Activated CD4-positive, alpha-beta T cell treated with anti-CD3 and anti-CD28 coated beads, Interleukin-2, amount 50 U/mL, for 4 hours (primary cell): ENCODE measurements around the gene TTC7B.

Experiments used
- DNase-seq, 2 experiments: peaks; one replicate each; pipeline ENCODE4 v3.0.0-alpha.2; 2020

TTC7B gene

DNA sequence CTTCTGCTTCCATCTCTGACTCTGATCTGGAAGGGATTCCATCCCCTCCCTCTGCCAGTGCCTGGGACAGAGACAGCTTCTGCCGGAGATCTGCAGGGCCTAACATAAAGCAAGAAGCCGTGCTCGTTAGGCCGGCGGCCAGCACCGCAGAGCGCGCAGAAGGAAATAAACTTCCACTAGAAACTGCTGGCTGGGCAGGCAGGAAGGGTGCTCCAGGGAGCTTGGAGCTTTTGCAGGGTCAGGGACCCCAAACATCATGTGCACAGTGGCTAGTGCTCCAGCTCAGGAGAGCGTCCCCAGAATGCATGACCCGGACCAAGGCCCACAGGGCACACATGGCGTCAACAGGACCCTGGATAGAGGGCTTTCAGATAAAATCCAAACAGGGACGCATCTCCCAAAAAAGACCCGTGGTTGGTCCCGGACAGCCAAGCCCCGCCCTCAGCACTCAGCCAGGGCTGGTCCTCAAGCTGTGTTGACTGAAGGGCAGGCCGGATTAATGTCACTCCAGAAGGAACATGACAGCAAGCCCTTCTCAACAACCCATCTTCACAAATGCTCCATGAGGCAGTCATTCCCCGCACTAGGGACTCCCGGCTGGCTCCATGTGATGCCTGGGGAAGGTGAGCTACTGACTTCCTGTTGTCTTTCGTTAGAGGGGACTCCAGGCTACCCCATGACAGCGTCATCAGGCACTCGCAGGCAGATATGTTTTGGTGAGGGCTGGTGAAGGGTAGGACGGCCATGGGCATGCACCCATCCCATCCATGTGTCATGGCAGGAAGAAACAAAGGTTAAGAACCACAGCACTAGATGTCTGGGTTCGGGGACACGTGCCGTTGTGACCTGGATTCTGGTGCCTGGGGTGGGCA is 297.9 kb downstream of the TTC7B start:
- no peak for DNase-seq

DNA sequence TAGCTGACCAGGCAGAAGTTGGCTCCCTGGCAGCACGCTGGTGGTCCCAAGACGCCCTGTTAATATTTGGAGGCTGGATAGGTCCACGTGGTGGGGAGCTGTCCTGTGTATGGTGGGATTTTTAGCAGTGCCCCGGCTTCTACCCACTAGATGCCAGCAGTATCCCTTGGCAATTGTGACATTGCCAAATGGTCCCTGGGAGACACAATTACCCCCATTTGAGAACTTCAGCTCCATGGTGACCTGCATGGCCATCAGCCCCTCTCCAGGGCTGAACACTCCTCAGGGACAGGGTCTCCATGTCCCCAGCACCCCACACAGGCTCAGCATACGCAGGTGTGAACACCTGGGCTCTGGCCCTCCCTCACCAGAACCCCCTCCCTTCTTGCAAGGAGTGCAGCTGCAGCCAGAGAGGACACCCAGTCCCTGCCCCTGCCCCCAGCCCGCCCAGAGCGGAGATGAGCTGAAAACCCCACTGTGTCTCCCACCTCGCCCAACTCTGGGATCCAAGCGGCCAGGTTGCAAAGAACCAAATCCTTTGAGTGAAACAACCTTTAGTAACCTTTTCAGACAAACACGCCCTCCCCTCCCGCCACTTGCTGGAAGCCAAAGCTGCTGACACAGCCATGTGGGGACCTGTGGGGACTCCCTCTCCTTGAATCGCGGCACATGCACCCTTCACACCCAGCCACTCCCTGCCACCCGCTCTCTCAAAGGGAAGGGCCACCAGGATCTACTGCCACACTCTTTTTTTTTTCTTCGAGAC is 299.0 kb downstream of the TTC7B start:
- no peak for DNase-seq

DNA sequence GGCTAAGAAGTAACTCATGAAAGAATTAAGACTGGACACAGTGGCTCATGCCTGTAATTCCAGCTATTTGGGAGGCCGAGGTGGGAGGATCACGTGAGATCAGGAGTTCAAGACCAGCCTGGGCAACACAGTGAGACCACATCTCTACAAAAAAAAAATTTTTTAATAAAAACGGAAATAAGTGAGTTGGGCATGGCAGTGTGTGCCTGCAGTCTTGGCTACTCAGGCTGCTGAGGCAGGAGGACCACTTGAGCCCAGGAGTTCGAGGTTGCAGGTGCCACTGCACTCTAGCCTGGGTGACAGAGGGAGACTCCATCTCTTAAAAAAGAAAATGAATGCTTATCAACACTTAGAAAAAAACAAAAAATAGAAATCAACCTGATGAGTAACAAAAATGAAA is 301.7 kb downstream of the TTC7B start:
- no peak for DNase-seq

DNA sequence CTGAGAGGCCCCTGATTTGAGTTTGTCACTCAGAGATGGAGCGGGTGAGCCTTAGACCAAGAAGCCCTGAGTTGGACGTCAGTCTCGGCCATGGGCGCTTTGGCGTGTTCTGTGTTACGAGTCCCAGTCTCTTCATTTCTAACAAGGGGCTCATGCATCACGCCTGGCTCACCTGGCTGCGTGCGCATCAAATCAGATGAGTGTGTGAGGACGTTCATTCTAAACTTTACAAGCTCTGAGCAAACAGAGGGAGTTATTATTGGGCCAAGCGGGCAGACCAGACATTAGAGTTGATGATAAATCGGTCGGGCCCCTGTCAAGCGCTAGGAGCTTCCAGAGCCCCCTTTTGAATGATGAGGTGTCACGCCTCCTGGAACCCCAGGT is 302.2 kb downstream of the TTC7B start:
- no peak for DNase-seq

DNA sequence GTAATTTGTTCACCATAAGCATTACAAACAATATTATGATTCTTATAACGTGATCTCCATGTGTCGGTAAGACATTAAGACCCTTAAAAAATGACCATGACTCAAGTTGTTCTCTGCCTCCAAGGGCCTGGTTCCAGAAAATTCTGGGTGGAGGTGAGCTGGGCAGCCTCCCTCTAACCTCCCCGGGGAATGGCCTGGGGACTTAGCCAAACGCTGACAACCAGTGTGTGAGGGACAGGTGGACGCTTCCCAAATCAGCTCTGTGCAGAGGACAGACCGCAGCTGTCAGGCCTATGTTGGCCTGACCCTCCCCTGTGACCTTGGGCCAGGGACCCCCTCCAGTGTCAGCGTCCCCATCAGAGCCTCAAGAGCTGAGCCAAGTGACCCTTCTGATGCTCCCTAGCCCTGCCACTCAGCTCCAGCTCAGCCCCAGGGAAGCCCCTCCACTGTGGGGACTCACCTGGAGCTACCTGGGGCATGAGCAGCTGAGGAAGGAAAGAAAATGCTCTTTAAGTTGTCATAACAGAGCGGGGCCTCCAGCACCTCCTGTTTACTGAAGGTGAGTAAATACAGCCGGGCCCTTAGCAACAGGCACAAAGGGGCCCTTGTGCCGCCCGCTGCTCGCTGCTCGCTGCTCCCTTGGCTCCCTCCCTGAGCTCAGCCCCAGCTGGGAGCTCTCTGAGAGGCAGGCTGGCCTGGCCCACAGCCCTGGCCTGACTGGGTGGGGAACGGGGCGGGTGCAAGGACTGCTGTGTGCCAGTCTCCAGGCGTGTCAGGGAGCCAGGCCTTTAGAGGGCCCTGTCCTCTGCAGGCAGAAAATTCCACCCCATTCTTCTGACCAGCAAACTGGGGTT is 302.8 kb downstream of the TTC7B start:
- DNase-seq = no peak

DNA sequence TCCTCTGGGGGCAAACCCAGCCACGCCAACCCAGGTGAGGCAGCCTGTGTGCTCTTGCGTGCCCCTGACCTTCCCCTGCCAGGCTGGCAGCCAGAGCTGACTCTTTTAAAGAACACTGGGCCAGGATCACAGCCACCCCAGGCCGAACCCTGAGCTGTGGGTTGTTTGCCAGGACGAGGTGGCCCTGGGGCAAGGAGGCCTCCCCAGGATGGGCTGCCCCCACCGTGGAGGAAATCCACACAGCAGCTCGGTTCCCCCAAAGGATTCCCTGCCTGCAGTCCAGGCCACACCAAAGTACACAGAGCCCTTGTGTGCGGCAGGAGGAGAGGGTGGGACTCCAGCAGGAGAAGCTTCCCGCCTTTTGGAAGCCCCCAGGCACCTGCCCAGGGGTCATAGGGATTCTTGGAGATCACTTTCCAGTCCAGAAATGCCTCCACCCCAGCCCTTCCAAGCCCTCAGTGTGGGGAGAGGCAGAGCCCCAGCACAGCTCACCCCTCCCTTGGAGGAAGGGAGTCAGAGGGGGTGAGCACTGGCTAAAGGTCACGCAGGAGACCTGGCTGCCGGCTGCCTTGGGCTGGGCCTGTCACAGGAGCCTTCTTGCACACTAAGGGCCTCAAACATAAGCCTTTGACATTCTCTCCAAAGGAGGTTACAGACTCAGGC is 303.8 kb downstream of the TTC7B start:
- no peak for DNase-seq

DNA sequence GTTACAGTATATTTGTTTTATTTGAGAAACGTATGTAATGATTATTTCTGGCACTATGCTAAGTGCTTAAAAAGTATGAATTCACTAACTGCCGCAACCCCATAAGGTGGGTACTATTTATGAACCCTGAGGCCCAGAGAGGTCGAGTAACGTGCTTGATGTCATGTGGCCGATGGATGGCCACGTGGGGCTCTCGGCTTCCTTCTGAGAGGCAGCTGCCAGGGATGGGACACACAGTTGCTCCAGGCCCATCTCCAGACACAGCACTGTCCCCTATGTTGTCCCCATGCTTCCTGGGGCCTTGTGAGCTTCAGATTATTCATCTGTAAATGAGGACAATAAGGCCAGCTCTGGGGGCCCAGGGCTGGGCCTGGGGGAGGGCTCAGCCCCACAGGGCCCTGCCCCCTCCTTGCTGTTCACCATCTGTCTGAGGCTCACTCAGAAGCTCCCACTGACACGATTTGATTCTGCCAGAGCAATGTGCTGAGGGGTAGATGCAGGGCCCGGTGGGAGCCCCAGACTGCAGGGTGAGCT is 304.4 kb downstream of the TTC7B start:
- DNase-seq = no peak

DNA sequence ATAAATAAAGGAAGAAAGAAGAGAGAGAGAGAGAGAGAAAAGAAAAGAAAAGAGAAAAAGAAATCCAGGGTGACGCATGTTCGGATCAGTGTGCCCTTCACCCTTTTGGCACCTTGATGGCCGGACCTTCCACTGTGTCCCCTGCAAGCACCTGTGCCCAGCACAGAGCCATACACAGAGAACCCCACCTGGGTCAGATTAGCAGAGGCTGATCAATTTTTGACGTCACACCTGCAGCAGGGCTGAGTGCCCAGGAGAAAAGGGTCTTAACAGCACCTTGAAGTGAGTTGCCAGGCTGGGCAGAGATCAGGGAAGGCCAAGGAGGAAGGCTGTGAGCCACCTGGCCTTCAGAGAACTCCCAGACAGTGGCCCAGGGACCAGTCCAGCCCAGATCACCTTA is 305.0 kb downstream of the TTC7B start:
- no peak for DNase-seq

DNA sequence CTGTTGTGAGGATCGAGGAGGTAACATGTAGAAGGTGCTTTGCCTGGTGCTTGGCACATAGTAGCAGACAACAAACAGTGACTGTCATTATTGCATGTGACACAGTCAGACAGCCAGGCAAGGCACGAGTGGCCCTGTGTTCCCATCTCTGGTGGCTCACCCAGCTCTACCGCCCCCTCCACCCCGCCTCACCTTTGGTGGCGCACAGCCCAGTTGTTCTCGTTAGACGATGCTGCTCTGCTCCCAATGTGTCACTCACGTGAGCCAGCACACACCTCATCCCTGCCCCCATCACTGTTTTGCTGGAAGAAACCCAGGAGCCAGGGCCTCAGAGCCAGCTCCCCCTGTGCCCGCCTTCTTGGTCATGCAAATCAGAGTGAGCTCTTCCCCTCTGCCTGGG is 306.1 kb downstream of the TTC7B start:
- no peak for DNase-seq

DNA sequence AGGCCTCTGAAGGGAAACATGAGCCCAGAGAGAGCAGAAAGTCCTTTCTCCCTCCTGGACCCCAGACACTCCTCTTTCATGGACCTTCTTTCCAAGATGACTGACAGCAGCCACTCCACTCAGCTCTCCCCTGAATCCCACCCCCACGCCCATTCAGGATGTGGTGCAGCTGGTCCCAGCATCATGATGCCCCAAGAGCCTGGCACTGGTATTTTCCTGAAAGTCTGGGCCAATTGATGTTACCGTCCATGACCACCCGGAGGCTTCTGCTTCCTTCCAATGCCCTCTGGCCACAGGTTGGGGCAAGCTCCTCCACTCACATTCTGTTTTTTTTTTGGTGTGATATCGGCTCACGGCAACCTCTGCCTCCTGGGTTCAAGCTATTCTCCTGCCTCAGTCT is 306.8 kb downstream of the TTC7B start:
- DNase-seq = no peak

DNA sequence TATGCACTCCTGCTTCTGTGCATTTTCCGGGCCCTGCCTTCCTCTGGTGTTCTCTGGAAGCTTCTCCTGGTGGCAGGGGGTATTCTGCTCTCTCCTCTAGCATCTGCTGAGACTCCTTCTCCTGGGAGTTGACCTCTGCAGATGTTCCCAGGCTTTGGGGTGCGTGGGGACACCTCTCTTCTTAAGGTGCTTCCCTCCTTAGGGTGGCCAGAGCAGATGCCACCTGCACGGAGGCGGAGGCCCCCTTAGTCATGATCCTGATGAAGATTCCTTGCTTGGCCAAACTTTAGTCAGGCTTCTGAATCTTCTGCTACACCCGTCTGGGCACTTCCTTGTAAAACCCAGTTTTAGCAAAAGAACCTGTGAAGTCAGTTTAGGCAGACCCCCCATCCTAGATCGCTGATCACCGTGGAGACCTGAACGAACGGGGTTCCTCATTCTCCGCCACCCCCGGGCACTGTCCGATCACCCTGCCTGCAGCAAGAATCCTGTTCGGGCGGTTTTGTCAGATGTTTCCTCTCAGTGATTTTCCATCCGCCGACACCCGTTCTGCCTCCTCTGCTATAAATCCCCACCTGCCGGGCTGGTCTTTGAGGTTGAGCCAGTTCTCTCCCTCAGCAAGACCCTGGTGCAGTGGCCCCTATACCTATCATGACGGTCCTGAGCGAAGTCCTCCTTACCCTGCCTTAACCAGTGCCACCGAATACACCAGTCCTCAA is 307.5 kb downstream of the TTC7B start:
- no peak for DNase-seq

DNA sequence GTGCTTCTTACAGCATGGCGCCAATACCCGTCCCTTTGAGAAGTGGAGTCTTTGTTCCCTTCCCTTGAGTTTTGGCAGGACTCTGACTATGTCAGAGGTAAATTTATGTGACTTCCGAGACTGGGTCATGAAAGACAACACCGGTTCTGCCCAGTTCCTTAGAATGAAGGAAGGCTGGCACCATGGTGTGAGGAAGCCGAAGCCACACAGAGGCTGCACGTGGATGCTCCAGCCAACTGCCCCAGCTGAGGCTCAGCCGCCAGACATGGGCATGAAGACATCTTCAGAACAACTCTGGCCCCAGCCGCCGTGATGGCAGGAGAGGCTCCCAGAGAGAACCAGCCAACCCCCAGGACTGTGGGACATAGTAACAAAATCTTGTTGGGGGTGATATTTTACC is 308.2 kb downstream of the TTC7B start:
- DNase-seq = no peak

DNA sequence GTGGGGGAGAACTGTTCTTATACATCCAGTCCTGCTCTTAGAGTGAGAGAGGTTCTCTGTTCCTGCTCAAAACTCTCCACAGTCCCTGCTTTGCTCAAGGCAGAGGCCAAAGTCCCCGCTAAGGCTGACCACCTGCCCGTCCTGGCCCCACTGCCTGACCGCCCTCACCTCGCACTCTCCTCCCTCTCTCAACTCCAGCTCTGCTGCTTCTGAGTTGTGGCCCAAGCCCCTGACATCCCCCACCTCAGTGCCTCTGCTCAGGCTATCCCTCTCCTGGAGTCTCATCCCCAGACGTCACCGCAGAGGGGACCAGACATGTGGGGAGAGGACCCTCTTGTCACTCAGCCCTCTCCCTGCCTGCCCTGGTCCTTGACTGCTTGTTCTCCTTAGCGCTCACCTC is 308.8 kb downstream of the TTC7B start:
- no peak for DNase-seq

DNA sequence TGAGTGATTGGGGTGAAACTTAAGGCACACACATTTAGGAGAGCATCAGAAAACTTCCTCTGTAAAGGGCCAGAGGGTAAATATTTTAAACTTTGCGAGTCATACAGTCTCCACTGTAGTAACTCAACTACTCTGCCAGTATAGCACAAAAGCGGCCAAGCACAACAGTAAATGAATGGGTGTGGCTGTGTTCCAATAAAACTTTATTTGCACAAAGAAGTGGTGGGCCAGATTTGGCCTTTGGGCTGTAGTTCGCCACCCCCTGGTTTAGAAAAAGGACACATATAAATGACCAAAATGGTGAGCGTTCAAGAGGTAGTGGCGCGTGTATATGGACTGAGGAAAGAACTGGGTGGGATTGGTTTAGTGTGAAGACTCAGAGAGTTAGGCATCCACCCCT is 309.5 kb downstream of the TTC7B start:
- no peak for DNase-seq

DNA sequence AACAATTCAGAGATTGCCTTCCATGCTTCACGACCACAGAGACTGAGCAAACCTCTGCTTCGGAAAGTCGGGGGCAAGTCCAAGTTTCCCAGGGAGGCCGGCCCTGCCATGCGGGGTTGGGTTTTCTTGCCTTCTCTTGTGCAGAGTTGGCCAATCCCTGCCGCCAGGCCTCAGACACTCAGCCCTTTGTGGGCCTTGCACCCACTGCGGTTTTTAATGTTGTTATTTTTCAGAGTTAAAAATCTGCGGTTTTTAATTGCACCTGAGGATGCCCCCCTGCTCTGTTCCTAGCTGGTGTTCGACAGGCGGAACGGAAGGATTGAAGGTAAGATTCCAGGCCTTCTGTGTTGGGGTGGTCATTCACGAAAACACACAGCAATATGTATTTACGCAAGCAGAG is 310.7 kb downstream of the TTC7B start:
- no peak for DNase-seq

DNA sequence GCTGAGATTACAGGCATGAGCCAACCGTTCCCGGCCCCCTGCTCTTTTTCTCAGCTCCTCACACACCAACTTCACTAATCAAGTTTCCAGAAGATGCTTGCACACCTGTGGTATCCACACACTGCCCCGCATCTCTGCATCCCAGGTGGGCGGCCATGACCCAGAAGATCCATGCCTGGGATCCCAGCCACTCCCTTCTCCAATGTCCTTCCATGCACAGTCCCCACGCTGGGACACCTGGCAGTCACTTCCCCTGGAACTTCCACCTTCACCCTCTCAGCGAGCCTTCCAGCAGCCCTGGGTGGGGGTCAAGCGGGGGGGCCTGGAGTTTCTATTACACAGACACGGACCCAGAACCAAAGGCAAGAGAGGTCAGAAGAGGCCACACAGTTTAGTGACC is 311.6 kb downstream of the TTC7B start:
- DNase-seq = no peak

DNA sequence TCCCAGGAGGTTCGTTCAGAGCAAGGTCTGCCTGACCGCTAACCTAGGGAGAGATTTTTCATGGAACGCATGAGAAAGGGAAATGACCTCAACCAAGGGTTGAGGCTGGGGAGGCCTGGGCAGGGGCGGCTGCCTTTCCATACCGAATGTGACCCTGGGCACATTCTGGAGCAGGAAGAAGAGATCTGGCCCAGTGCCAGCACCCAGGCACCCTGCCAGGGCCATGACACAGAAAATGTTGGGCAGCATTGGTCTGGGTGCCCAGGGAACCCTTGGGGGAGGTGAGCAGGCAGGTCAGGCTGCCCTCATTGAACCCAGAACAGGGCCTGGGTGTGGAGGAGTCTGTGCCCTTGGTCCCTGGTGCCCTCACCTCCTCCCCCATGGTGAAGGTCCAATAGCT is 312.6 kb downstream of the TTC7B start:
- no peak for DNase-seq

DNA sequence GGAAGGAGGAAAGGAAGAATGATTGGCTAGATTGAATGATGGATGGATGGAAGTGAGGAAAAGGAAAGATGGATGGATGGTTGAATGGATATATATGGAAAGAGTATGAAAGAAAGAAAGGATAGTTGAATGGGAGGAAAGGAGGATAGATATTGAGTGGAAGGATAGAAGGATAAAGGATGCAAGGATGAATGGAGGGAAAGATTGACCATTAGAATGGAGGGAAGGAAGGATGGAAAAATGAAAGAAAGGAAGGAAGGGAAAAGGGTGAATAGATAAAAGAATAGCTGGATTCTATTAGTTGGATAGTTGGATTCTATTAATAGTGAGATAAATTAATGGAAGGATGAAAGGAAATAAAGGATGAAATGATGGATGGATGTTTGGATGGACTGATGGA is 313.5 kb downstream of the TTC7B start:
- DNase-seq = no peak

DNA sequence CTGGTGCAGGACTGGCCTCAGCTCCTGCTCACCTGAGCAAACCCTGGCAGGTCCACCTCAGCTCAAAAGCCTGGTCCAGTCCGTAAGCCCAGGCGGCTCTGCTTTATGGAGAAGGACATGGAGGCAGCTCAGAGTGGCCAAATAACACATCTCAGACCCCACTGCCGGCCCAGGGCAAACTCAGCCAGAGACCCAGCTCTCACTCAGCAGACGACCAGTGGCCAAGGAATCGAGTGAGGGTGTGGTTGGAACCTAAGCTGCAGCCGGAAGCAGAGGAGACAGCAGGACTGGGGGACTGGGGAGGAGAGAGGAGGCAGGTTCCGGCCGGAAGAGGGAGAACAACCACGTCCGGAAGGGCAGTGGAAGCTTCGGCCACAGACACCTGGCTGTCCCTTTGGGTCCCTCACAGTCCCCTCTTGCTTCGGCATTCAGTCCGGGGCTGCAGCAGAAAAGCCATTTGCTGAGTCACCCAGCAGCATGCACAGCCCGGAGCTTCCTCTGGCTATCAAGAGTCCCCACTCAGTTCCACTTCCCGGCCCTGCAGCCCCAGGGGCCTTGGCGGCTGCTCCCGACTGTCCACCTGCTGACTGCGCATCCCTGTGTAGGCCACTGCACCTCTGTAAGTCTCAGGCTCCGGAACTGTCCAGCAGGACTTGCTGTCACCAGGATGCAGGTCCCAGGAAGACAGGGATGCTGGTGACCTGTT is 315.4 kb downstream of the TTC7B start:
- no peak for DNase-seq

DNA sequence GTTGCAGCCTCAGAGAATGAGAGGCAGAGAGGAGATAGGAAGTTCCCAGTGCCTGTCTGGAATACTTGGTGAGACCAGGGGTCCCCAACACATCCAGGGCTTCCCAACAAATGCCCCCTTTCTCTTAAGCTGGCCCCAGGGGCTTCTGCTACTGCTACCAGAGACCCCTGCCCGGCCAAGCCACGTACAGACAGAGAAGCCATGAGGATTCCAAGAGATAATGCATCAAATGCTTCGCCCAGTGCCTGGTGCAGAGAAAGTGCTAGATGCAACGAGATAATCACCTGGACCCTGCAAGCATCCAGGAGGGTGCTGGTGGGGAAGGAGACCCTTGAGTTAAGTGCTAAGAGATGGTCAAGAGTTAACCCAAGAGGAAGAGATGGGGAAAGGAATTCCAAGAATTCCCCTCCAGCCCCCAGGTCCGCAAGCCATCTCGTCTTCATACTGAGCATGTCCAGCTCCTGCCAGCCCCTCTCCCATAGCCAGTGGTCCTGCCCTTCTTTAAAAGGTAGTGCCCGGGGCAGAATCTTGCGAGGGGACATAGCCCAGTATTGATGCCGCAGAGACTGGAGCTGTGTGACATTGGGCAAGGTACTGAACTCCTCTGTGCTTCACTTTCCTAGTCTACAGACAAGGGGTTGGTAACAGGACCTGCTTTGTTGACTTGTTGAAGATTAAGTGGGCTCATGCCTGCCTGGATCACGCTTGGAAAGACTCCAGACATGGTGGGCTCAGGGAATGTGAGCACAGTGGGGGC is 316.1 kb downstream of the TTC7B start:
- DNase-seq = no peak

DNA sequence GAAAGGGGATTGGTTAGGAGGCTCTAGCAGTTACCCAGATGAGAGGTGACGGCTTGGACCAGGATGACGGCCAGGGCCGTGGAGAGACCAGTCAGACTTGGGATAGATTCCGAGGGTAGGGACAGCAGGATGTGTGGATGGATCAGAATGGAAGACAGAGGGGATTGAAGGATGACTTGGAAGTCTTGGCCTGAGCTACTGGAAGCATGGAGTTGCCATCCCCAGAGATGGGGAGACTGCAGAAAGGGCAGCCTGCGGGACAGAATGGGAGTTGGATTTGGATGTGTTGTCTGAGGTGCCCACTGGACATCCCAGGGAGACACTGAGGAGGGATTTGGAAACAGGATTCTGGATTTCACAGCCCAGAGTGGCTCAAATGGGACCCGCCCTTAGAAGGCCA is 317.1 kb downstream of the TTC7B start:
- no peak for DNase-seq
